PC-9 (cell line): ENCODE data around the gene ACYP2. TPM values are rescaled to one million over a fixed set of nuclear protein-coding genes. Genes with fewer than 3 reads are reported as not detected.

ENCODE experiments used
- BruUV-seq: library from RNA; stranded (reverse); fragments of 400-500 nt; replicated peaks from 2 replicates; lab custom pipeline; 2021; lab: Mats Ljungman, UMichigan
- CTCF ChIA-PET: fragments of 300-600 bp; sonication (Branson Sonifier 250); formaldehyde crosslinking; loops from one replicate; lab custom pipeline; 2022; ENCODE audit warnings: antibody characterized with exemption; lab: Charles Lee
- POLR2A ChIA-PET: fragments of 300-600 bp; sonication (Branson Sonifier 250); formaldehyde crosslinking; loops from one replicate; lab custom pipeline; 2022; ENCODE audit warnings: antibody characterized with exemption; ENCODE audit not compliant: unreplicated experiment; lab: Charles Lee
- DNase-seq, 2 experiments: peaks; one replicate each; pipeline versions ENCODE4 v3.0.0 to v3.0.0-alpha.2; 2015 to 2022; ENCODE audit warnings: mixed read lengths in 1 of 2
- H2AFZ ChIP-seq: fragments of 200-600 bp; sonication (generic); 2 replicates; pipeline ENCODE4 v1.8.1; 2017; ENCODE audit warnings: antibody characterized with exemption
- H3F3A ChIP-seq: fragments of 200-600 bp; sonication (generic); 2 replicates; pipeline ENCODE4 v1.8.1; 2017; ENCODE audit warnings: antibody characterized with exemption, mild to moderate bottlenecking, low read depth; ENCODE audit not compliant: insufficient read depth
- H3K27ac ChIP-seq: fragments of 200-600 bp; sonication (generic); 2 replicates; pipeline ENCODE4 v1.6.1; 2016; ENCODE audit warnings: mixed run types
- H3K27me3 ChIP-seq: fragments of 200-600 bp; sonication (generic); 2 replicates; pipeline ENCODE4 v1.6.1; 2016; ENCODE audit warnings: low read depth, mixed run types; ENCODE audit not compliant: insufficient read depth
- H3K36me3 ChIP-seq: fragments of 200-600 bp; sonication (generic); 2 replicates; pipeline ENCODE4 v1.6.1; 2016; ENCODE audit warnings: low read depth, mixed run types
- H3K4me1 ChIP-seq: fragments of 200-600 bp; sonication (generic); replicated peaks from 2 replicates; pipeline ENCODE4 v1.6.1; 2016; ENCODE audit warnings: mixed run types; ENCODE audit not compliant: insufficient read depth
- H3K4me2 ChIP-seq: fragments of 200-600 bp; sonication (generic); 2 replicates; pipeline ENCODE4 v1.6.1; 2017; ENCODE audit warnings: mixed run types
- H3K4me3 ChIP-seq: fragments of 200-600 bp; sonication (generic); 2 replicates; pipeline ENCODE4 v1.6.1; 2016; ENCODE audit warnings: mixed run types
- H3K79me2 ChIP-seq: fragments of 200-600 bp; sonication (generic); 2 replicates; pipeline ENCODE4 v1.6.1; 2017; ENCODE audit warnings: low read depth, mixed run types
- H3K9me2 ChIP-seq: fragments of 200-600 bp; sonication (generic); 2 replicates; pipeline ENCODE4 v1.8.1; 2017; ENCODE audit warnings: mild to moderate bottlenecking; ENCODE audit not compliant: insufficient read depth
- H3K9me3 ChIP-seq: fragments of 200-600 bp; sonication (generic); 2 replicates; pipeline ENCODE4 v1.8.1; 2016; ENCODE audit warnings: low read depth; ENCODE audit not compliant: insufficient read depth
- H4K20me1 ChIP-seq: fragments of 200-600 bp; sonication (generic); 2 replicates; pipeline ENCODE4 v1.8.1; 2017; ENCODE audit not compliant: insufficient read depth
- CTCF ChIP-seq: fragments of 200-600 bp; sonication (generic); conservative IDR thresholded peaks from 2 replicates; pipeline ENCODE4 v1.6.1; 2017; ENCODE audit warnings: mixed run types, antibody characterized with exemption, mild to moderate bottlenecking, moderate library complexity
- EZH2 ChIP-seq: fragments of 200-600 bp; sonication (generic); IDR thresholded peaks from 2 replicates; pipeline ENCODE4 v1.8.0; 2017; ENCODE audit warnings: antibody characterized with exemption, low read depth
- intact Hi-C: fragments of 100-400 bp; cut with micrococcal nuclease; formaldehyde crosslinking; loops from one replicate; pipeline ENCODE4 v1.10.0; 2022; ENCODE audit not compliant: unreplicated experiment
- total RNA-seq: library from RNA; stranded (reverse); gene quantifications from 2 replicates; pipeline ENCODE4 v1.2.3, GENCODE V29; 2021

ACYP2 gene
- total RNA-seq, 1 experiment from 2014 or later: 25.9 TPM

- Histone ChIP-seq H3K27me3 (no peaks in the 10 kb centered on the region), H3F3A (no peaks in the 10 kb centered on the region), H3K4me1 (no peaks in the 10 kb centered on the region), H3K36me3 (no peaks in the 10 kb centered on the region), H3K27ac (no peak overlapping the region), H3K4me3 (no peak overlapping the region), H3K9me2 (no peaks in the 10 kb centered on the region), H2AFZ (no peak overlapping the region), H3K4me2 (no peak overlapping the region), H3K9me3 (no peaks in the 10 kb centered on the region), H3K79me2 (no peaks in the 10 kb centered on the region), H4K20me1 (no peaks in the 10 kb centered on the region)
- ChIA-PET CTCF (no interaction called here), POLR2A (no interaction called here)
- no peak for DNase-seq
- no TSS peak for BruUV-seq
- intact Hi-C loops: no loop called here
- no peak for TF ChIP-seq EZH2
- TF ChIP-seq CTCF: no peak
These were observed 89.1 kb downstream of the ACYP2 start for GRCh38 chr2:54204476-54204875.

DNA sequence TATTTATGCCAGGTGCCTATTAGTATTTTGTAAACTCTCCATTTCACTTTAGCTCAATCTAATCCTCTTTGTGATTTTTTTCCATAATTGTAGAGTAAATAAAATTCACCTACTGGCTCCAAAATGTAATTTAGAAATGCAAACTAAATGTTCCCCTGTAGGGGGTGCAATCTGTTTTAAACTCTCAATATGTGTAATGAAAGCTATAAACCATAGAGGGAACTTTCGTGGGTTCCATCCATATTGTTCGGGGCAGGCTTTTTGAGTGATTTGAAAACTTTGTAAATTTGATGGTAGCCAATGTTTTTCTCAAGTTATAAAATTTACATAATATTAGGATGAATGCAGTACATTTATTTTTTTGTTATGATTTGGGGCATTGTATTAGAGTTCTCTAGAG, 91.2 kb downstream of the ACYP2 start:
- CTCF ChIA-PET: no interaction called here
- POLR2A ChIA-PET: no interaction called here
- DNase-seq: no peak
- Histone ChIP-seq H4K20me1 (no peaks in the 10 kb centered on the region), H3K9me2 (no peaks in the 10 kb centered on the region), H3K9me3 (peaks cover 4% of the 10 kb centered on the region; the same call in 1 of the 2 replicates), H3K4me1 (no peaks in the 10 kb centered on the region), H3K79me2 (no peaks in the 10 kb centered on the region), H3K27me3 (no peaks in the 10 kb centered on the region), H3K4me3 (no peak overlapping the region), H3K27ac (no peak overlapping the region), H3F3A (no peaks in the 10 kb centered on the region), H3K4me2 (no peak overlapping the region), H3K36me3 (no peaks in the 10 kb centered on the region), H2AFZ (no peak overlapping the region)
- BruUV-seq: no TSS peak
- intact Hi-C loops: no loop called here
- TF ChIP-seq EZH2 (no peak), CTCF (peak; percentile 74)

GRCh38 chr2:54207666-54208195, 92.3 kb downstream of the ACYP2 start:
- intact Hi-C loops: no loop called here
- POLR2A ChIA-PET: no interaction called here
- CTCF ChIA-PET: no interaction called here
- H3K79me2 ChIP-seq: no peaks in the 10 kb centered on the region
- TF ChIP-seq EZH2 (no peak), CTCF (no peak)
- H3K36me3 ChIP-seq: no peaks in the 10 kb centered on the region
- H2AFZ ChIP-seq: no peak overlapping the region
- H3K27ac ChIP-seq: no peak overlapping the region
- no peak for DNase-seq
- no peaks in the 10 kb centered on the region for H3F3A ChIP-seq
- no peak overlapping the region for H3K4me2 ChIP-seq
- peaks cover 4% of the 10 kb centered on the region; the same call in 1 of the 2 replicates for H3K9me3 ChIP-seq
- H3K9me2 ChIP-seq: no peaks in the 10 kb centered on the region
- no peak overlapping the region for H3K4me3 ChIP-seq
- no peaks in the 10 kb centered on the region for H4K20me1 ChIP-seq
- no TSS peak for BruUV-seq
- no peaks in the 10 kb centered on the region for H3K27me3 ChIP-seq
- 0 out of 2 replicates have a peak, but pooled peaks cover 6% of the 10 kb centered on the region for H3K4me1 ChIP-seq
